ENCODE results near the gene CHPT1. TPM values are rescaled to one million over a fixed set of nuclear protein-coding genes. Genes with fewer than 3 reads are reported as not detected.
A peak's percentile ranks its signal among the peaks of the same experiment; 100 is the strongest.

The CHPT1 gene
- total RNA-seq, 1 donor from 2014 or later = 132 TPM

DNA sequence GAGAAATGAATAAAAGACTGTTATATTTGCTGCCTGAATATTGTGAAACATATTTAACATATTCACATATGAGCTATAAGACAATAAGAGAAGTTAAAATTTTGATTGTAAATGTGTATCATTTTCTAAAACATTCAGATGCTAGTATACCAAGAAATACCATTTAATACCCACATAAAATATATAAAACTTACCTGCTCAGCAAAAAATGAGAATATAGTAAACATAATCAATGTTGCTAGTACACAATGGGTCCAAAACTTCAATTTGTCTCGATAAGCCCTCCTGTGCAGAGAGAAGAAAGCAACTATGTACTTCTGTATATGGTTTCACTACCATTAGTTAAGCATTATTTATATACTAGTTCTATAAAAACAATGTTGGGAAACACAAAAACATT is 51.5 kb downstream of the CHPT1 start:
- TF ChIP-seq, protein P1, sequence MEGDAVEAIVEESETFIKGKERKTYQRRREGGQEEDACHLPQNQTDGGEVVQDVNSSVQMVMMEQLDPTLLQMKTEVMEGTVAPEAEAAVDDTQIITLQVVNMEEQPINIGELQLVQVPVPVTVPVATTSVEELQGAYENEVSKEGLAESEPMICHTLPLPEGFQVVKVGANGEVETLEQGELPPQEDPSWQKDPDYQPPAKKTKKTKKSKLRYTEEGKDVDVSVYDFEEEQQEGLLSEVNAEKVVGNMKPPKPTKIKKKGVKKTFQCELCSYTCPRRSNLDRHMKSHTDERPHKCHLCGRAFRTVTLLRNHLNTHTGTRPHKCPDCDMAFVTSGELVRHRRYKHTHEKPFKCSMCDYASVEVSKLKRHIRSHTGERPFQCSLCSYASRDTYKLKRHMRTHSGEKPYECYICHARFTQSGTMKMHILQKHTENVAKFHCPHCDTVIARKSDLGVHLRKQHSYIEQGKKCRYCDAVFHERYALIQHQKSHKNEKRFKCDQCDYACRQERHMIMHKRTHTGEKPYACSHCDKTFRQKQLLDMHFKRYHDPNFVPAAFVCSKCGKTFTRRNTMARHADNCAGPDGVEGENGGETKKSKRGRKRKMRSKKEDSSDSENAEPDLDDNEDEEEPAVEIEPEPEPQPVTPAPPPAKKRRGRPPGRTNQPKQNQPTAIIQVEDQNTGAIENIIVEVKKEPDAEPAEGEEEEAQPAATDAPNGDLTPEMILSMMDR (IDR thresholded peaks at IDR 0.05; ENCODE audit: borderline replicate concordance) = no peak
- H3K27ac ChIP-seq (replicated peaks) = no peak overlapping the region
- no peaks in the 10 kb centered on the region for H3K9me3 ChIP-seq (replicated peaks)
- intact Hi-C loops (cut with micrococcal nuclease) = no loop called here
- H3K4me1 ChIP-seq = no peaks in the 10 kb centered on the region
- no peaks in the 10 kb centered on the region for H3K27me3 ChIP-seq (ENCODE audit: low read depth)
- DNase-seq = no peak
- peaks cover 84% of the 10 kb centered on the region for H3K36me3 ChIP-seq
- H3K4me3 ChIP-seq = no peak overlapping the region

- TF ChIP-seq, protein P1 (IDR thresholded peaks at IDR 0.05; ENCODE audit: borderline replicate concordance) = no peak
- no peak for DNase-seq
- no peaks in the 10 kb centered on the region for H3K9me3 ChIP-seq (replicated peaks)
- H3K27ac ChIP-seq (replicated peaks) = no peak overlapping the region
- no peaks in the 10 kb centered on the region for H3K4me1 ChIP-seq
- peaks cover 84% of the 10 kb centered on the region for H3K36me3 ChIP-seq
- H3K27me3 ChIP-seq (ENCODE audit: low read depth) = no peaks in the 10 kb centered on the region
- intact Hi-C loops (cut with micrococcal nuclease) = loop anchor here (10.0 kb wide), 1 partner anchor 335 kb away; no protein-coding TSS in a partner anchor
- H3K4me3 ChIP-seq = no peak overlapping the region
These were observed 52.2 kb downstream of the CHPT1 start for GRCh38 chr12:101749657-101750056.

GRCh38 chr12:101750152-101750551 is 52.7 kb downstream of the CHPT1 start:
- Histone ChIP-seq H3K27me3 (ENCODE audit: low read depth) (no peaks in the 10 kb centered on the region), H3K4me3 (no peak overlapping the region), H3K4me1 (no peaks in the 10 kb centered on the region), H3K9me3 (replicated peaks) (no peaks in the 10 kb centered on the region), H3K36me3 (peaks cover 85% of the 10 kb centered on the region), H3K27ac (replicated peaks) (no peak overlapping the region)
- TF ChIP-seq, protein P1 (IDR thresholded peaks at IDR 0.05; ENCODE audit: borderline replicate concordance) = no peak
- no peak for DNase-seq
- intact Hi-C loops (cut with micrococcal nuclease) = loop anchor here (10.0 kb wide), 1 partner anchor 335 kb away; no protein-coding TSS in a partner anchor

- no peak overlapping the region for H3K27ac ChIP-seq (replicated peaks)
- peaks cover 5% of the 10 kb centered on the region for H3K4me1 ChIP-seq
- intact Hi-C loops (cut with micrococcal nuclease) = loop anchor here (10.0 kb wide), 1 partner anchor 345 kb away; no protein-coding TSS in a partner anchor
- H3K27me3 ChIP-seq (ENCODE audit: low read depth) = no peaks in the 10 kb centered on the region
- TF ChIP-seq, protein P1 (IDR thresholded peaks at IDR 0.05; ENCODE audit: borderline replicate concordance) = peak; percentile 74
- no peaks in the 10 kb centered on the region for H3K9me3 ChIP-seq (replicated peaks)
- H3K4me3 ChIP-seq = no peak overlapping the region
- peaks cover 51% of the 10 kb centered on the region for H3K36me3 ChIP-seq
- no peak for DNase-seq
These were observed 62.1 kb downstream of the CHPT1 start for GRCh38 chr12:101759396-101760047.

DNA sequence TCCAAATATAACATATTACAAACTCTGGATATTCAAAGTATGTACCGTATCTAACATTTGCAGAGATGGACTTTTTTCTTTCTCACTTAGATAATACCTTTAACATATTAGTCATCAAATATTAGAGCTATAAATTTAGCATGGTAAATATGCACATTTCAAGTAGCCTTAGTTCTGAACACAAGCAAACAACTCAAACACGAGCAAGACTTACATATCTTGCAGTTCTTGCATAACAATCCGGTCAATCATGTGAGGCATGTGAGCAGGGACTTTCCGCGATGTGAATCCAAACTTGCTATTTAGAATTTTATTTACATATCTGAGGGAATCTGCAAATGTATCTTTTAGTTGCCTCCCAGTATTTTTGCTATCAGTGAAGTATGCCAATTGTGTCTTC is 63.9 kb downstream of the CHPT1 start:
- TF ChIP-seq, protein P1 (IDR thresholded peaks at IDR 0.05; ENCODE audit: borderline replicate concordance) = no peak
- no peak for DNase-seq
- peaks cover 39% of the 10 kb centered on the region for H3K36me3 ChIP-seq
- no peaks in the 10 kb centered on the region for H3K27me3 ChIP-seq (ENCODE audit: low read depth)
- intact Hi-C loops (cut with micrococcal nuclease) = no loop called here
- H3K4me3 ChIP-seq = no peak overlapping the region
- H3K4me1 ChIP-seq = peaks cover 5% of the 10 kb centered on the region
- no peak overlapping the region for H3K27ac ChIP-seq (replicated peaks)
- no peaks in the 10 kb centered on the region for H3K9me3 ChIP-seq (replicated peaks)

Data from left ventricle myocardium inferior (tissue), 1 donor.